GM06990 (cell line): ENCODE data around the gene SIGLEC1.

Source experiments
- DNase-seq: peaks from one replicate; pipeline ENCODE4 v3.0.0-alpha.2; 2011; ENCODE audit not compliant: insufficient read length; ENCODE audit errors: extremely low read depth
- H3K27me3 ChIP-seq: replicated peaks from 2 replicates; pipeline ENCODE4 v1.6.0; 2011; ENCODE audit warnings: low read length; ENCODE audit not compliant: control insufficient read depth, insufficient read depth
- H3K36me3 ChIP-seq: 2 replicates; pipeline ENCODE4 v1.5.1; 2011; ENCODE audit warnings: low read length; ENCODE audit not compliant: control insufficient read depth, insufficient read depth
- H3K4me3 ChIP-seq: replicated peaks from 2 replicates; pipeline ENCODE4 v1.5.1; 2011; ENCODE audit warnings: low read depth, mild to moderate bottlenecking, control low read depth, low read length
- TF ChIP-seq, protein P1 (sequence below): IDR thresholded peaks from 2 replicates; pipeline ENCODE4 v1.5.1; 2011; ENCODE audit warnings: low read length, control low read depth, mild to moderate bottlenecking, inconsistent platforms; ENCODE audit not compliant: insufficient read depth, poor library complexity, severe bottlenecking

SIGLEC1 gene

DNA sequence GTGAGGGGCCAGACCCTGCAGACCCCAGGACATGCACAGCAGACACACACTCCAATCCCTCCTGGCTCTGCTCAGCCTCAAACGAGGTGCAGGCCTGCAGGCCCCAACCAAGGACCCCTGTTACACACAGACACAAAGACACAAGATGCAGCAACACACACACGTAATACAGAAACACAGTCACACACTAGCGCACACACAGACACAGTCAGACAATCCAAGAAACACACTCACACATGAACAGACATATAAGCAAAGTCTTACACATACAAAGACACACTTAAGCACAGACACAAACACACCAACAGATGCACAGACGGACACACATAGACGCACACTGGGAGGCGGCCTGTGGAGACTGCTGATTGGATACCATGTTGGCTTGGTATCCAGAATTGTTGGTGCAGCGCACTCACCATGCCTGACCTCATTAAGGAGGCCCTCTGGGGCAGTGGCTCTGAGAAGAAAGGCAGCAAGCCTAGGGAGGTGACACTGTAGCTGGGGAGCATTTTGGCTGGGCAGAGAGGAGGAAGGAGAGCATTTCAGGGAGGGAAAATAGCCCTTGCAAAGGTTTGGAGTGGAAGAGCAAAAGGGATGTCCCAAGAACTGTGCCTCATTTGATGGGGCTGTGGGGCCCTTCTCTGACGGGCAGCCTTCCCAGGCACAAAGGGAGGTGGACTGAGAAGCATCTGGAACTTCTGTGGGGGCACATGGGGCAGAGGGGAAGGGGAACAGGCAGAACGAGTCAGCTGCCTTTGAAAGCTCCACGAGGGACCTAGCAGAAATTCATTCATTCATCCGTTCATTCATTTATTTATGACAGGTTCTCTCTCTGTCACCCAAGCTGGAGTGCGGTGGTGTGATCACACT, 18.6 kb upstream of the SIGLEC1 start:
- TF ChIP-seq, protein P1, sequence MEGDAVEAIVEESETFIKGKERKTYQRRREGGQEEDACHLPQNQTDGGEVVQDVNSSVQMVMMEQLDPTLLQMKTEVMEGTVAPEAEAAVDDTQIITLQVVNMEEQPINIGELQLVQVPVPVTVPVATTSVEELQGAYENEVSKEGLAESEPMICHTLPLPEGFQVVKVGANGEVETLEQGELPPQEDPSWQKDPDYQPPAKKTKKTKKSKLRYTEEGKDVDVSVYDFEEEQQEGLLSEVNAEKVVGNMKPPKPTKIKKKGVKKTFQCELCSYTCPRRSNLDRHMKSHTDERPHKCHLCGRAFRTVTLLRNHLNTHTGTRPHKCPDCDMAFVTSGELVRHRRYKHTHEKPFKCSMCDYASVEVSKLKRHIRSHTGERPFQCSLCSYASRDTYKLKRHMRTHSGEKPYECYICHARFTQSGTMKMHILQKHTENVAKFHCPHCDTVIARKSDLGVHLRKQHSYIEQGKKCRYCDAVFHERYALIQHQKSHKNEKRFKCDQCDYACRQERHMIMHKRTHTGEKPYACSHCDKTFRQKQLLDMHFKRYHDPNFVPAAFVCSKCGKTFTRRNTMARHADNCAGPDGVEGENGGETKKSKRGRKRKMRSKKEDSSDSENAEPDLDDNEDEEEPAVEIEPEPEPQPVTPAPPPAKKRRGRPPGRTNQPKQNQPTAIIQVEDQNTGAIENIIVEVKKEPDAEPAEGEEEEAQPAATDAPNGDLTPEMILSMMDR, result no peak
- no peak for DNase-seq
- H3K27me3 ChIP-seq, result peaks cover 3% of the 10 kb centered on the region
- H3K36me3 ChIP-seq, result no peaks in the 10 kb centered on the region
- no peak overlapping the region for H3K4me3 ChIP-seq

DNA sequence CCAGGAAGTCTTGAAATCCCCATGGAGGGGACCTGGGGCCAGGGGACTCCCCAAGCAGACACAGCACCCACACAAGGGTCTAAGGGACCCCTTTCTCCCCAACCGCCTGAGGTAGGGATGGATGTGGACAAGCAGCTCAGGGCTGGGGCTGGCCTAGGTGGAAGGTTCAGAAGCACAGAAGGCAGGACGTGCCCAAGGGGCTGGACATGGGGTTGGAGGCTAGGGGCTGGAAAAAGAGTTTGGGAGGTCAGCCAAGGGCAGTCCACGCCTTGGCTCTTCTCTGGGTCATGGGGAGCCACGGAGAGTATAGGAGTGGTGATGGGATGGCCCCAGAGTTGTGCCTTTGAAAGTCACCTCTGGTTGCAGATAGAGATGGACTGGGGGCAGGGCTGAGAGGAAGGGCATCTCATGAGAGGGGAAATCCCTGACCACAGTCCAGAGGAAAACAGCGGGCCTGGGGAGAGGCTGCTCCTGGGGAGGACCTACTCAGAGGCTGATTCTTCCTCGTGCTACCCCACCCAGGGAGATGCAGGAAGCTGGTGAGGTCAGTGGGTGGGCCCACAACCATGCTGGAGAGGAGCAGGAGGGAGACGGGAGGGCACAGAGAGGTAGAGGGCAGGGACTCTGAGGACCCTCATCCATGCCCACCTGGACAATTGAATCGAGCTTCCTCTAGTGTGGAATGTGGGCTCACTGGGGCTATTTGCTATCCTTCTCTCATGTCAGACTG, 17.6 kb upstream of the SIGLEC1 start:
- no peak for DNase-seq
- Histone ChIP-seq H3K36me3 (no peaks in the 10 kb centered on the region), H3K27me3 (peaks cover 3% of the 10 kb centered on the region), H3K4me3 (no peak overlapping the region)
- TF ChIP-seq, protein P1, result no peak

DNA sequence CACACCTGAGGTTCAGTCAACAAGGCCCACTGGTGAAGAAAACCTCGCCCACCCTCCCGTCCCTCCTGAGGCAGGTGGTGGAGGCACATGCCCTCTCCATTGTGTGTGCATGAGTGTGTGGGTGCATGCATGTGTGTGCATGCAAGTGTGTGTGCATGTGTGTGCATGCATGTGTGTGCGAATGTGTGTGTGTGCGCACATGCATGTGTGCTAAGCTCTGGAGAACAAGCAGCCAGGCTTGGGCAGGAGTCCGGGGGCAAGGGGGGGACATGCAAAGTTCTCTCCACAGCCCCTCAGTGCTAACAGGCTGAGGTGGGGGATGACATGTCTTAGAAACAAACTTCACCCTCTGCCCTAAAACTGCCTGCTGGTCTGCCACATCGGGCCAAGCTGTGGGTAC, 17.0 kb upstream of the SIGLEC1 start:
- DNase-seq, result no peak
- H3K4me3 ChIP-seq, result no peak overlapping the region
- TF ChIP-seq, protein P1, result no peak
- H3K27me3 ChIP-seq, result peaks cover 3% of the 10 kb centered on the region
- H3K36me3 ChIP-seq, result no peaks in the 10 kb centered on the region

DNA sequence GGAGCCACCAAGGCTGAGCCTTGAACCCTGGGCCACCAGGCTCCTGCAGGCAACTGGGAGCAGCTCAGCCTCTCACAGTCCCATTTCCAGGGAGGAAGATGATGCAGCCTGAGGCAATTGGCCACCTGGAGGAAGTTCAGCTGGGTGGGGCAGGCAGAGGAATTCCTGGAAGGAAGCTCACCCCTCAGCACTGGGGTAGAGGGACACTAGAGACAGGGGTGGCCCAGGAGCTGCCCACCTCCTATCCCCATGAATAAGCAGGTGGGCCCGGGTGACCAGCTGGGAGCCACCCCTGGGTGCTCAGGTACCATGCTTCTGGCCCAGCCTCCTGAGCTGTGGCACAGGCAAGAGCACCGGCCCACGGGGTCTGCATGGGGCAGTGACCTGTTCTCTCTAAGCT, 16.5 kb upstream of the SIGLEC1 start:
- H3K4me3 ChIP-seq, result no peak overlapping the region
- H3K36me3 ChIP-seq, result no peaks in the 10 kb centered on the region
- DNase-seq, result no peak
- H3K27me3 ChIP-seq, result peaks cover 3% of the 10 kb centered on the region
- TF ChIP-seq, protein P1, result no peak

DNA sequence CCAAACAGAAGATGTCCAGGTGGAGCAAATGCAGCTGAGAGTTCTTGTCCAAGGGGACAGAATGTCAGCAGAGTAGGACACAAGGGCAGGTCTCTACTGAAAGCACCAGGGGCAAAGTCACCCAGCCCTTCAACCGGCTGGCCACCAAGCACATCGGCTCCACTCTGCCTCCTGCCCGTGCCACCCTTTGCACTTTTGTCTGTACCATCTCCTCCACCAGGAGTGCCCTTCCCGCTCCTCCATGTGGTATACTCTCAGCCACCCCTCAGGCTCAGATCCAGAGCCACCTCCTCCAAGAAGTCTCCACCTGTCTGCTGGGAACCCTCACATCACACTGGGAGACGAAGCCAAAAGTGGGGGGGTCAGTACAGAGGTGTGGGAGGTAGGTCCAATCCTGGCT, 16.0 kb upstream of the SIGLEC1 start:
- TF ChIP-seq, protein P1, result no peak
- DNase-seq, result no peak
- Histone ChIP-seq H3K4me3 (no peak overlapping the region), H3K36me3 (no peaks in the 10 kb centered on the region), H3K27me3 (peaks cover 3% of the 10 kb centered on the region)
